Astrocyte (in vitro differentiated cells and primary cell): ENCODE results near the gene KREMEN1. TPM values are rescaled to one million over a fixed set of nuclear protein-coding genes. Genes with fewer than 3 reads are reported as not detected.

Experiments used
- DNase-seq: peaks from one replicate; pipeline ENCODE4 v3.0.0-alpha.2; 2010; ENCODE audit warnings: low read depth
- FAIRE-seq: peaks from 2 replicates; lab custom pipeline; 2011; peaks lifted over from hg19 to GRCh38; lab: Jason Lieb, UNC
- H2AFZ ChIP-seq: 2 replicates; pipeline ENCODE4 v1.6.0; 2012; ENCODE audit warnings: low read depth, low read length, inconsistent platforms
- H3K27ac ChIP-seq: 2 replicates; pipeline ENCODE4 v1.5.1; 2011; ENCODE audit warnings: low read depth, low read length, inconsistent platforms
- H3K27me3 ChIP-seq: 2 replicates; pipeline ENCODE4 v1.6.0; 2011; ENCODE audit warnings: low read length, inconsistent platforms; ENCODE audit not compliant: insufficient read depth
- H3K36me3 ChIP-seq: 2 replicates; pipeline ENCODE4 v1.5.1; 2011; ENCODE audit warnings: low read length, inconsistent platforms; ENCODE audit not compliant: insufficient read depth
- H3K4me1 ChIP-seq: 2 replicates; pipeline ENCODE4 v1.5.1; 2011; ENCODE audit warnings: low read length, inconsistent platforms; ENCODE audit not compliant: insufficient read depth
- H3K4me2 ChIP-seq: 2 replicates; pipeline ENCODE4 v1.6.0; 2012; ENCODE audit warnings: low read length, inconsistent platforms
- H3K4me3 ChIP-seq: 2 replicates; pipeline ENCODE4 v1.5.1; 2011; ENCODE audit warnings: low read depth, mild to moderate bottlenecking, low read length, inconsistent platforms; ENCODE audit not compliant: insufficient read depth
- H3K79me2 ChIP-seq: 2 replicates; pipeline ENCODE4 v1.6.0; 2012; ENCODE audit warnings: mild to moderate bottlenecking, low read length, inconsistent platforms; ENCODE audit not compliant: insufficient read depth
- H3K9ac ChIP-seq: 2 replicates; pipeline ENCODE4 v1.6.0; 2012; ENCODE audit warnings: mild to moderate bottlenecking, low read length, inconsistent platforms
- H3K9me3 ChIP-seq: 2 replicates; pipeline ENCODE4 v1.5.1; 2012; ENCODE audit warnings: low read depth, mild to moderate bottlenecking, low read length, inconsistent platforms; ENCODE audit not compliant: insufficient read depth
- H4K20me1 ChIP-seq: 2 replicates; pipeline ENCODE4 v1.6.0; 2012; ENCODE audit warnings: low read length, inconsistent platforms; ENCODE audit not compliant: insufficient read depth
- H3K27ac Mint-ChIP-seq: one replicate; pipeline ENCODE4 v1.8.0; 2021; ENCODE audit warnings: mild to moderate bottlenecking, mixed read lengths; ENCODE audit not compliant: unreplicated experiment
- H3K27me3 Mint-ChIP-seq: one replicate; pipeline ENCODE4 v1.8.0; 2021; ENCODE audit warnings: low read depth, mixed read lengths; ENCODE audit not compliant: unreplicated experiment
- H3K36me3 Mint-ChIP-seq: one replicate; pipeline ENCODE4 v1.8.0; 2021; ENCODE audit warnings: low read depth, mixed read lengths; ENCODE audit not compliant: unreplicated experiment
- H3K4me1 Mint-ChIP-seq: one replicate; pipeline ENCODE4 v1.8.0; 2021; ENCODE audit warnings: low read depth, mixed read lengths; ENCODE audit not compliant: unreplicated experiment
- H3K4me3 Mint-ChIP-seq: one replicate; pipeline ENCODE4 v1.8.0; 2021; ENCODE audit warnings: mild to moderate bottlenecking, moderate library complexity, mixed read lengths; ENCODE audit not compliant: unreplicated experiment
- H3K9me3 Mint-ChIP-seq: one replicate; pipeline ENCODE4 v1.8.0; 2021; ENCODE audit warnings: mild to moderate bottlenecking, mixed read lengths; ENCODE audit not compliant: unreplicated experiment
- CTCF ChIP-seq: IDR thresholded peaks from 2 replicates; pipeline ENCODE4 v1.5.1; 2011; ENCODE audit warnings: low read depth, mild to moderate bottlenecking, inconsistent platforms, low read length, moderate library complexity; ENCODE audit not compliant: insufficient read depth
- EZH2 ChIP-seq: IDR thresholded peaks from 2 replicates; pipeline ENCODE4 v1.6.1; 2012; ENCODE audit warnings: mild to moderate bottlenecking, low read length, inconsistent platforms; ENCODE audit not compliant: insufficient read depth
- total RNA-seq: library from RNA; stranded (reverse); gene quantifications from 2 replicates; pipeline ENCODE4 v1.2.1, GENCODE V29; 2021

Gene KREMEN1
- total RNA-seq, 1 donor from 2014 or later: 3.3 TPM

- H3K36me3 ChIP-seq: no peaks in the 10 kb centered on the region
- H3K27ac Mint-ChIP-seq: no peak overlapping the region
- no peaks in the 10 kb centered on the region for H3K79me2 ChIP-seq
- no peak overlapping the region for H2AFZ ChIP-seq
- no peaks in the 10 kb centered on the region for H3K9me3 Mint-ChIP-seq
- no peaks in the 10 kb centered on the region for H3K9me3 ChIP-seq
- no peak overlapping the region for H3K9ac ChIP-seq
- no peak overlapping the region for H3K4me2 ChIP-seq
- no peaks in the 10 kb centered on the region for H4K20me1 ChIP-seq
- TF ChIP-seq EZH2 (no peak), CTCF (no peak)
- no peak for DNase-seq
- H3K4me3 Mint-ChIP-seq: no peak overlapping the region
- no peaks in the 10 kb centered on the region for H3K36me3 Mint-ChIP-seq
- H3K27me3 ChIP-seq: no peaks in the 10 kb centered on the region
- H3K27ac ChIP-seq: no peak overlapping the region
- peaks cover 47% of the 10 kb centered on the region for H3K27me3 Mint-ChIP-seq
- no peaks in the 10 kb centered on the region for H3K4me1 ChIP-seq
- H3K4me3 ChIP-seq: no peak overlapping the region
- FAIRE-seq: no peak
- no peaks in the 10 kb centered on the region for H3K4me1 Mint-ChIP-seq
Observed at GRCh38 chr22:29165321-29166060, 92.7 kb downstream of the KREMEN1 start.

GRCh38 chr22:29166180-29166579 is 93.3 kb downstream of the KREMEN1 start:
- Mint-ChIP-seq H3K4me1 (no peaks in the 10 kb centered on the region), H3K27me3 (peaks cover 44% of the 10 kb centered on the region), H3K4me3 (no peak overlapping the region), H3K9me3 (no peaks in the 10 kb centered on the region), H3K27ac (no peak overlapping the region), H3K36me3 (no peaks in the 10 kb centered on the region)
- no peaks in the 10 kb centered on the region for H3K27me3 ChIP-seq
- no peaks in the 10 kb centered on the region for H4K20me1 ChIP-seq
- no peak overlapping the region for H3K9ac ChIP-seq
- TF ChIP-seq EZH2 (no peak), CTCF (no peak)
- H3K4me2 ChIP-seq: no peak overlapping the region
- no peak for DNase-seq
- H3K4me1 ChIP-seq: no peaks in the 10 kb centered on the region
- FAIRE-seq: no peak
- no peaks in the 10 kb centered on the region for H3K79me2 ChIP-seq
- no peaks in the 10 kb centered on the region for H3K36me3 ChIP-seq
- no peak overlapping the region for H3K27ac ChIP-seq
- no peaks in the 10 kb centered on the region for H3K9me3 ChIP-seq
- H3K4me3 ChIP-seq: no peak overlapping the region
- H2AFZ ChIP-seq: no peak overlapping the region
